Activated CD8-positive, alpha-beta T cell treated with anti-CD3 and anti-CD28 coated beads for 36 hours (primary cell): Measurements from ENCODE around the gene OR4D2. TPM values are rescaled to one million over a fixed set of nuclear protein-coding genes. Genes with fewer than 3 reads are reported as not detected.

Experiments used
- ATAC-seq: fragments of 200-7000 bp; cut with Tn5 transposase; one replicate; pipeline ENCODE4 v1.10.0; 2021; ENCODE audit warnings: mild to moderate bottlenecking, moderate library complexity
- CTCF ChIA-PET: fragments of 350-600 bp; sonication (Branson Sonifier 250); formaldehyde crosslinking; loops from one replicate; lab custom pipeline; 2021; ENCODE audit warnings: antibody characterized with exemption; lab: Charles Lee
- POLR2A ChIA-PET: fragments of 350-600 bp; sonication (Branson Sonifier 250); formaldehyde crosslinking; loops from one replicate; lab custom pipeline; 2021; ENCODE audit warnings: antibody characterized with exemption; lab: Charles Lee
- DNase-seq: peaks from one replicate; pipeline ENCODE4 v3.0.0-alpha.2; 2020
- H3K27ac Mint-ChIP-seq: one replicate; pipeline ENCODE4 v1.8.0; 2021; ENCODE audit warnings: mild to moderate bottlenecking, mixed read lengths
- H3K27me3 Mint-ChIP-seq: one replicate; pipeline ENCODE4 v1.8.0; 2021; ENCODE audit warnings: mixed read lengths
- H3K36me3 Mint-ChIP-seq: one replicate; pipeline ENCODE4 v1.8.0; 2021; ENCODE audit warnings: low read depth, mixed read lengths
- H3K4me1 Mint-ChIP-seq: one replicate; pipeline ENCODE4 v1.8.0; 2021; ENCODE audit warnings: low read depth, mixed read lengths
- H3K4me3 Mint-ChIP-seq: one replicate; pipeline ENCODE4 v1.8.0; 2021; ENCODE audit warnings: mild to moderate bottlenecking, moderate library complexity, mixed read lengths
- H3K9me3 Mint-ChIP-seq: one replicate; pipeline ENCODE4 v1.8.0; 2021; ENCODE audit warnings: mixed read lengths
- intact Hi-C: fragments of 100-400 bp; cut with micrococcal nuclease; formaldehyde crosslinking; loops from one replicate; pipeline ENCODE4 v1.10.0; 2022
- total RNA-seq, 2 experiments: library from RNA; stranded (reverse); gene quantifications; one replicate each; pipeline ENCODE4 v1.2.3, GENCODE V29; 2021
- TF ChIP-seq, protein P1 (sequence below): fragments of 200-600 bp; IDR thresholded peaks from one replicate; pipeline ENCODE4 v1.8.0; 2022; ENCODE audit warnings: antibody characterized with exemption, mild to moderate bottlenecking

Gene OR4D2
- total RNA-seq, 2 experiments from 2014 or later: not detected

- no peak overlapping the region for H3K27ac Mint-ChIP-seq
- no peaks in the 10 kb centered on the region for H3K4me1 Mint-ChIP-seq
- ATAC-seq (no peak), DNase-seq (no peak)
- no peaks in the 10 kb centered on the region for H3K36me3 Mint-ChIP-seq
- no peaks in the 10 kb centered on the region for H3K9me3 Mint-ChIP-seq
- CTCF ChIA-PET: interaction anchor here (1.3 kb wide), 1 partner anchor 13 kb away, joined by 4 read pairs; no protein-coding TSS in a partner anchor
- POLR2A ChIA-PET: no interaction called here
- peaks cover 6% of the 10 kb centered on the region for H3K27me3 Mint-ChIP-seq
- H3K4me3 Mint-ChIP-seq: no peak overlapping the region
- TF ChIP-seq, protein P1, sequence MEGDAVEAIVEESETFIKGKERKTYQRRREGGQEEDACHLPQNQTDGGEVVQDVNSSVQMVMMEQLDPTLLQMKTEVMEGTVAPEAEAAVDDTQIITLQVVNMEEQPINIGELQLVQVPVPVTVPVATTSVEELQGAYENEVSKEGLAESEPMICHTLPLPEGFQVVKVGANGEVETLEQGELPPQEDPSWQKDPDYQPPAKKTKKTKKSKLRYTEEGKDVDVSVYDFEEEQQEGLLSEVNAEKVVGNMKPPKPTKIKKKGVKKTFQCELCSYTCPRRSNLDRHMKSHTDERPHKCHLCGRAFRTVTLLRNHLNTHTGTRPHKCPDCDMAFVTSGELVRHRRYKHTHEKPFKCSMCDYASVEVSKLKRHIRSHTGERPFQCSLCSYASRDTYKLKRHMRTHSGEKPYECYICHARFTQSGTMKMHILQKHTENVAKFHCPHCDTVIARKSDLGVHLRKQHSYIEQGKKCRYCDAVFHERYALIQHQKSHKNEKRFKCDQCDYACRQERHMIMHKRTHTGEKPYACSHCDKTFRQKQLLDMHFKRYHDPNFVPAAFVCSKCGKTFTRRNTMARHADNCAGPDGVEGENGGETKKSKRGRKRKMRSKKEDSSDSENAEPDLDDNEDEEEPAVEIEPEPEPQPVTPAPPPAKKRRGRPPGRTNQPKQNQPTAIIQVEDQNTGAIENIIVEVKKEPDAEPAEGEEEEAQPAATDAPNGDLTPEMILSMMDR: no peak
- intact Hi-C loops: no loop called here
These were observed 20.3 kb downstream of the OR4D2 start for GRCh38 chr17:58187063-58187462.

- POLR2A ChIA-PET: no interaction called here
- ATAC-seq (no peak), DNase-seq (no peak)
- Mint-ChIP-seq H3K36me3 (no peaks in the 10 kb centered on the region), H3K9me3 (no peaks in the 10 kb centered on the region), H3K4me3 (no peak overlapping the region), H3K4me1 (no peaks in the 10 kb centered on the region), H3K27ac (no peak overlapping the region), H3K27me3 (peaks cover 6% of the 10 kb centered on the region)
- CTCF ChIA-PET: interaction anchor here (1.0 to 1.3 kb wide), 2 partner anchors 12 to 15 kb away, joined by 4 read pairs; no protein-coding TSS in a partner anchor
- intact Hi-C loops: no loop called here
- TF ChIP-seq, protein P1: no peak
These were observed 20.9 kb downstream of the OR4D2 start for GRCh38 chr17:58187675-58188074.

GRCh38 chr17:58189436-58190146, 22.8 kb downstream of the OR4D2 start:
- Mint-ChIP-seq H3K27ac (no peak overlapping the region), H3K4me3 (no peak overlapping the region), H3K9me3 (no peaks in the 10 kb centered on the region), H3K36me3 (no peaks in the 10 kb centered on the region), H3K27me3 (peaks cover 6% of the 10 kb centered on the region), H3K4me1 (no peaks in the 10 kb centered on the region)
- no peak for ATAC-seq
- TF ChIP-seq, protein P1: no peak
- DNase-seq: no peak
- POLR2A ChIA-PET: no interaction called here
- intact Hi-C loops: no loop called here
- CTCF ChIA-PET: interaction anchor here (3.0 kb wide), 1 partner anchor 10 kb away, joined by 16 read pairs; no protein-coding TSS in a partner anchor

DNA sequence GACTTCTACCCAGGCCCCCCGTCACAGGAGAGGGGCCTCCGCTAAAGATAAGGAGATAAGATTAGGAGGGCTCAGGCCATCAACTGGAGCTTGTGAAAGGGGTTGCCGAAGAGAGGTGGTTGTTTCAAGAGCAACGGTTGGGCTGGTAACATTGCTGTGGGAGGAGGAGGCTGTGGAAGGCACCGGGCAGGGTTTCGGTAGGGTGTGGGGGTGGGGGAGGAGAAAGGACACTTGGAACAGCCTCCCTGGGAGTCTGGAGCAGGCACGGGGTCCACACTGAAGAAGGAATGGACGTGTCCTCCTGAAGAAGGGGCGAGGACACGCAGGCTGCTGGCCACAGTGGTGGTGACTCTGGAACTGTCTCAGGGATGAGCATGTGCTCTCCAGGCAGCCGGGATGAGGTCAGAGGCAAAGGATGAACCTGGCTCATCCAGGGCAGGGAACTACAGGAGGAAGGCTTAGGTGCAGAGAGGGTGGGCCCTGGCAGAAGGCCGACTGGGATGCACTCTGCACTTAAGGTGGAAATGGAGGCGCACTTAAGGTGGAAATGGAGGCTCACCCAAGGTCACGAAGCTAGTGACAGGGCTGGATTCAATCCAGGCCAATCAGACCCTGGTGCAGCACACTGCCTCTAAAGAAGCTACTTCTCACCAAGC, 24.6 kb downstream of the OR4D2 start:
- TF ChIP-seq, protein P1: no peak
- ChIA-PET POLR2A (no interaction called here), CTCF (interaction anchor here (1.4 to 3.0 kb wide), 2 partner anchors 9 to 19 kb away, joined by 6 to 16 read pairs; no protein-coding TSS in a partner anchor)
- no peaks in the 10 kb centered on the region for H3K4me1 Mint-ChIP-seq
- H3K4me3 Mint-ChIP-seq: no peak overlapping the region
- DNase-seq (no peak), ATAC-seq (no peak)
- peaks cover 6% of the 10 kb centered on the region for H3K27me3 Mint-ChIP-seq
- no peaks in the 10 kb centered on the region for H3K9me3 Mint-ChIP-seq
- intact Hi-C loops: no loop called here
- H3K27ac Mint-ChIP-seq: no peak overlapping the region
- no peaks in the 10 kb centered on the region for H3K36me3 Mint-ChIP-seq

- Mint-ChIP-seq H3K4me3 (no peak within 1 kb of the TSS), H3K27ac (no peak within 1 kb of the TSS), H3K27me3 (peaks cover 6% of the 10 kb centered on the region), H3K4me1 (no peaks in the 10 kb centered on the region), H3K36me3 (no peaks in the 10 kb centered on the region), H3K9me3 (no peaks in the 10 kb centered on the region)
- ChIA-PET CTCF (interaction anchor here (0.6 kb wide), 1 partner anchor 8 kb away, joined by 3 read pairs; no protein-coding TSS in a partner anchor), POLR2A (no interaction called here)
- DNase-seq (no peak), ATAC-seq (no peak)
- intact Hi-C loops: no loop called here
- TF ChIP-seq, protein P1: no peak
These were observed 25.8 kb downstream of the OR4D2 start, which contains the start of gene EPX for GRCh38 chr17:58192612-58193011. TSS of gene EPX (plus strand) at chr17:58192726. CDS start at chr17:58192847, 121 bp downstream.
